Mesendoderm (in vitro differentiated cells): Measurements from ENCODE around the gene CPA4.

Experiments used
- DNase-seq: peaks from one replicate; pipeline ENCODE4 v3.0.0; 2013
- H2AK5ac ChIP-seq: 2 replicates; pipeline ENCODE4 v1.6.1; 2013; ENCODE audit warnings: low read length, inconsistent platforms
- H2BK120ac ChIP-seq: 2 replicates; pipeline ENCODE4 v1.6.1; 2013; ENCODE audit warnings: low read depth, mild to moderate bottlenecking, low read length, moderate library complexity, mixed read lengths
- H2BK15ac ChIP-seq: replicated peaks from 2 replicates; pipeline ENCODE4 v1.6.1; 2013; ENCODE audit warnings: low read depth, mild to moderate bottlenecking, moderate library complexity
- H2BK5ac ChIP-seq: 2 replicates; pipeline ENCODE4 v1.6.1; 2013; ENCODE audit warnings: low read length, inconsistent platforms
- H3K18ac ChIP-seq: 2 replicates; pipeline ENCODE4 v1.6.1; 2013; ENCODE audit warnings: mild to moderate bottlenecking, low read length, mixed read lengths
- H3K23ac ChIP-seq: one replicate; pipeline ENCODE4 v1.6.1; 2013; ENCODE audit warnings: low read length
- H3K27ac ChIP-seq: 2 replicates; pipeline ENCODE4 v1.5.1; 2013; ENCODE audit warnings: low read depth, mild to moderate bottlenecking, inconsistent platforms, low read length, moderate library complexity
- H3K27me3 ChIP-seq: 2 replicates; pipeline ENCODE4 v1.6.1; 2013; ENCODE audit warnings: low read length, control low read depth, mild to moderate bottlenecking, inconsistent platforms; ENCODE audit not compliant: insufficient read depth, poor library complexity
- H3K36me3 ChIP-seq: 2 replicates; pipeline ENCODE4 v1.6.1; 2013; ENCODE audit warnings: low read length, inconsistent platforms; ENCODE audit not compliant: control insufficient read depth, insufficient read depth
- H3K4ac ChIP-seq: one replicate; pipeline ENCODE4 v1.6.1; 2013; ENCODE audit warnings: low read depth, mild to moderate bottlenecking, low read length, moderate library complexity
- H3K4me1 ChIP-seq: 2 replicates; pipeline ENCODE4 v1.6.1; 2013; ENCODE audit warnings: low read depth, low read length, inconsistent platforms; ENCODE audit not compliant: control insufficient read depth
- H3K4me2 ChIP-seq: 2 replicates; pipeline ENCODE4 v1.6.1; 2013; ENCODE audit warnings: low read length
- H3K4me3 ChIP-seq: 2 replicates; pipeline ENCODE4 v1.5.1; 2013; ENCODE audit warnings: mild to moderate bottlenecking, low read length
- H3K56ac ChIP-seq: one replicate; pipeline ENCODE4 v1.6.1; 2013; ENCODE audit warnings: low read length
- H3K79me1 ChIP-seq: 2 replicates; pipeline ENCODE4 v1.6.1; 2013; ENCODE audit warnings: low read length, inconsistent platforms
- H3K79me2 ChIP-seq: 2 replicates; pipeline ENCODE4 v1.6.1; 2013; ENCODE audit warnings: mild to moderate bottlenecking, low read length; ENCODE audit not compliant: control insufficient read depth, insufficient read depth
- H3K9ac ChIP-seq: 2 replicates; pipeline ENCODE4 v1.6.1; 2013; ENCODE audit warnings: low read length, inconsistent platforms
- H4K5ac ChIP-seq: one replicate; pipeline ENCODE4 v1.6.1; 2013; ENCODE audit warnings: low read length
- H4K8ac ChIP-seq: one replicate; pipeline ENCODE4 v1.6.1; 2013; ENCODE audit warnings: low read depth, mild to moderate bottlenecking, control low read depth, low read length, moderate library complexity
- WGBS: extraction: QIAGEN DNeasy Blood & Tissue Kit; methylation state at CpG from one replicate; pipeline ENCODE4 v1.1.7; 2013; ENCODE audit warnings: low lambda C conversion rate, missing lambda C conversion rate; ENCODE audit not compliant: insufficient coverage; ENCODE audit errors: extremely low coverage; 5-methylcytosine and 5-hydroxymethylcytosine counted together

CPA4 gene

GRCh38 chr7:130345725-130346124, 52.8 kb downstream of the CPA4 start:
- no peaks in the 10 kb centered on the region for H3K79me1 ChIP-seq
- no peaks in the 10 kb centered on the region for H3K27me3 ChIP-seq
- H3K27ac ChIP-seq = no peak overlapping the region
- H3K23ac ChIP-seq = no peak overlapping the region
- H2BK15ac ChIP-seq = no peak overlapping the region
- no peaks in the 10 kb centered on the region for H3K79me2 ChIP-seq
- WGBS = no CpG with 5 or more reads among the region's 5 CpGs
- no peak overlapping the region for H3K9ac ChIP-seq
- no peak overlapping the region for H3K56ac ChIP-seq
- no peak overlapping the region for H3K4me2 ChIP-seq
- no peak overlapping the region for H2AK5ac ChIP-seq
- H3K18ac ChIP-seq = no peak overlapping the region
- no peak overlapping the region for H3K4ac ChIP-seq
- no peak overlapping the region for H3K4me3 ChIP-seq
- H2BK5ac ChIP-seq = no peak overlapping the region
- H3K36me3 ChIP-seq = no peaks in the 10 kb centered on the region
- DNase-seq = no peak
- H4K8ac ChIP-seq = no peak overlapping the region
- no peak overlapping the region for H2BK120ac ChIP-seq
- no peak overlapping the region for H4K5ac ChIP-seq
- H3K4me1 ChIP-seq = peaks cover 5% of the 10 kb centered on the region

GRCh38 chr7:130346177-130346905, 53.4 kb downstream of the CPA4 start:
- H3K36me3 ChIP-seq = no peaks in the 10 kb centered on the region
- H2BK15ac ChIP-seq = no peak overlapping the region
- no peaks in the 10 kb centered on the region for H3K79me2 ChIP-seq
- H3K27ac ChIP-seq = no peak overlapping the region
- H3K4ac ChIP-seq = no peak overlapping the region
- H3K4me1 ChIP-seq = peaks cover 7% of the 10 kb centered on the region
- H2BK5ac ChIP-seq = no peak overlapping the region
- no peak overlapping the region for H3K9ac ChIP-seq
- no peak overlapping the region for H3K18ac ChIP-seq
- no peak overlapping the region for H3K23ac ChIP-seq
- no peak overlapping the region for H2AK5ac ChIP-seq
- H3K79me1 ChIP-seq = no peaks in the 10 kb centered on the region
- H3K4me2 ChIP-seq = no peak overlapping the region
- H4K5ac ChIP-seq = no peak overlapping the region
- no peak for DNase-seq
- H4K8ac ChIP-seq = no peak overlapping the region
- no peak overlapping the region for H3K56ac ChIP-seq
- no peaks in the 10 kb centered on the region for H3K27me3 ChIP-seq
- no peak overlapping the region for H2BK120ac ChIP-seq
- WGBS = no CpG with 5 or more reads among the region's 10 CpGs
- H3K4me3 ChIP-seq = no peak overlapping the region

- Histone ChIP-seq H3K79me2 (no peaks in the 10 kb centered on the region), H3K27me3 (no peaks in the 10 kb centered on the region), H3K4me1 (peaks cover 7% of the 10 kb centered on the region), H3K56ac (no peak overlapping the region), H3K9ac (no peak overlapping the region), H3K36me3 (no peaks in the 10 kb centered on the region), H2BK5ac (no peak overlapping the region), H3K4me3 (no peak overlapping the region), H3K79me1 (no peaks in the 10 kb centered on the region), H3K4me2 (no peak overlapping the region), H3K18ac (no peak overlapping the region), H2AK5ac (no peak overlapping the region), H4K8ac (no peak overlapping the region), H2BK15ac (no peak overlapping the region), H4K5ac (no peak overlapping the region), H3K23ac (no peak overlapping the region), H3K27ac (no peak overlapping the region), H2BK120ac (no peak overlapping the region), H3K4ac (no peak overlapping the region)
- WGBS = no CpG with 5 or more reads among the region's 12 CpGs
- no peak for DNase-seq
Measured at GRCh38 chr7:130346941-130347340, 54.0 kb downstream of the CPA4 start.

DNA sequence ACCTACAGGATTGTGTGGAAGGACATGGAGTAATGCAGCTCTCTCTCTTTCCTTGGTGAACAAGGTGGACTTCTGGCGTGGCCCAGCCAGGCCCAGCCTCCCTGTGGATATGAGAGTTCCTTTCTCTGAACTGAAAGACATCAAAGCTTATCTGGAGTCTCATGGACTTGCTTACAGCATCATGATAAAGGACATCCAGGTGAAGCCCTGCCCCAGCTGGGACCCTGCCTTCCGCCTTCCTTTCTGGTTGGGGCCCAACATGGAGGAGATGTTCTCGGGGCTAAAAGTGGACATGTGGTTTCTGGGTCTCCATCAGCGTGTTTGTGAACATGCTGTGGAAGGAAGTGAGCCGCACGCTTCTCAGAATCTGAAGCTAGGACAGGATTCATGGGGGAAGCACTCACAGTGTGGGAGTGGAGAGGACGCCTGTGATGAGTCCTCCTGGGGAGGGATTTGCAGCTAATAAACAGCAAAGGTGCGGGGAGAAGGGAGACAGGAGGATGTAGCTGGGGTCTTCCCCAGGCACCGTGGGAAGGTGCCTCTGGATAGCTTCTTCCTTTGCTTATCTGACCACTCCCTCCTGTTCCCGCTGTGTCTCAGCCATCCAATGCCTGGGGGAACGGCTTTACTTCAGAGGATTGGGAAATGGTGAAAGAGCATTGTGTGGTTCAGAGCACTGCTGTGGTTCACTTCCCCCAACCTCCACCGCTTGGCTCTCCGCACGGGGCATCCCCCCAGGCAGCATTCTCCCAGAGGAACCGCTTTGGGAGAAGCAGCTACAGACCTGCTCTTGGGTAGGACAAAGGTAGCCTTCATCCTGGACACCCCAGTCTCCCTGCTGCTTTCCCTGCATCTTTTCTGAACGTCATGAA, 57.2 kb downstream of the CPA4 start:
- no CpG with 5 or more reads among the region's 16 CpGs for WGBS
- no peak overlapping the region for H2BK120ac ChIP-seq
- peak overlapping the region; percentile 15 for H3K56ac ChIP-seq
- H2AK5ac ChIP-seq = no peak overlapping the region
- no peak overlapping the region for H3K4me3 ChIP-seq
- H3K36me3 ChIP-seq = no peaks in the 10 kb centered on the region
- no peak overlapping the region for H3K4me2 ChIP-seq
- H2BK5ac ChIP-seq = no peak overlapping the region
- H3K23ac ChIP-seq = no peak overlapping the region
- no peak overlapping the region for H2BK15ac ChIP-seq
- peak; percentile 89 for DNase-seq
- no peak overlapping the region for H3K9ac ChIP-seq
- H3K4me1 ChIP-seq = peaks cover 6% of the 10 kb centered on the region
- H3K79me1 ChIP-seq = no peaks in the 10 kb centered on the region
- H3K79me2 ChIP-seq = no peaks in the 10 kb centered on the region
- no peak overlapping the region for H4K5ac ChIP-seq
- H3K27ac ChIP-seq = no peak overlapping the region
- H4K8ac ChIP-seq = no peak overlapping the region
- H3K18ac ChIP-seq = no peak overlapping the region
- no peaks in the 10 kb centered on the region for H3K27me3 ChIP-seq
- no peak overlapping the region for H3K4ac ChIP-seq

DNA sequence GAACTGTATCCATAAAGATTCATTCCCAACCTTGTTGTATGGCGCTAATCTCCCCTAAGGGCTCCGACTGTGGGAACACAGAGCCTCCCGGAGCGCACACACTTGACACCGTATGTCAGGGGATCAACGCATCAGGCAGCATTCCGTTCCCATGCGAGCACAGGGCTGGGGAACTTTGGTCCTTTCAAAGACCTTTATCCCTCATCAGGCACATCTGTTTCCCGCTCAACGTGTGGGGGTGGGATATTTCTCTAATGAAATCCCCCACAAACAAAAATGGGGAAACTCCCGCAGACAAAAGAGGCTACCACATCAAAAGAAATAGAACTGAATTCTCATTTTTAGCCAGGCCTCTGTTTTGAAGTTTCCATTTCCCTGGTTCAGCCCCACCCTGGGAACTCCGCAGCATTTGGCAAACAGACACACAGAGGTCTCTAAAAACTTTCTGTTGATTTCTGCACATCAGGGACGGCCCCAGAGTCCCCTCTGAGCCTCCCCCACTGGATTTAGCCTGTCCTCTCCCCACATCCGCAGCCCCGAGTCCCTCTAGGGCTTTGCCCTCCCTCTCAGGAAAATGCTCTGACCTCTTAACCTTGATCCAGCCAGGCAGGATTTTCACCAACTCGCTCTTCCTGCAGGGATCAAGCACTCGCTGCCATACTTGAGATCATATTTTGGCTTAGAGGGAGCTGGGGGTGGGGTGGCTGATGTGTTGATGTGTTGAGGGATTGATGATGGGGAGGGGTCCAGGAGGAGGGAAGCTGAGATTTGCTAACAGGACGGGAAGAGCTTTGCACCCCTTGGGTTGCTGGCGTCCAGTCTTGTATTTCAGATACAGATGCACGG, 58.2 kb downstream of the CPA4 start:
- Histone ChIP-seq H3K79me2 (no peaks in the 10 kb centered on the region), H3K56ac (peak overlapping the region; percentile 25), H2BK15ac (no peak overlapping the region), H4K8ac (no peak overlapping the region), H2AK5ac (no peak overlapping the region), H3K4me2 (no peak overlapping the region), H2BK120ac (no peak overlapping the region), H3K36me3 (no peaks in the 10 kb centered on the region), H3K4ac (no peak overlapping the region), H3K27me3 (no peaks in the 10 kb centered on the region), H3K4me1 (peaks cover 7% of the 10 kb centered on the region), H4K5ac (no peak overlapping the region), H3K4me3 (no peak overlapping the region), H3K18ac (no peak overlapping the region), H3K79me1 (no peaks in the 10 kb centered on the region), H3K23ac (no peak overlapping the region), H3K9ac (no peak overlapping the region), H2BK5ac (no peak overlapping the region), H3K27ac (no peak overlapping the region)
- no peak for DNase-seq
- no CpG with 5 or more reads among the region's 20 CpGs for WGBS
